HCT116 (cell line): ENCODE results near the gene ATP8A2. TPM values are rescaled to one million over a fixed set of nuclear protein-coding genes. Genes with fewer than 3 reads are reported as not detected.

Experiments
- ATAC-seq: fragments of 200-7000 bp; cut with Tn5 transposase; 2 replicates; pipeline ENCODE4 v1.9.1; 2020; ENCODE audit warnings: mild to moderate bottlenecking, moderate library complexity
- BruUV-seq: library from RNA; stranded (reverse); fragments of 400-500 nt; replicated peaks from 2 replicates; lab custom pipeline; 2021; lab: Mats Ljungman, UMichigan
- CTCF ChIA-PET: fragments of 300-600 bp; sonication (Branson Sonifier 250); formaldehyde crosslinking; loops from one replicate; lab custom pipeline; 2021; ENCODE audit warnings: antibody characterized with exemption; lab: Charles Lee
- POLR2A ChIA-PET: fragments of 300-600, 350-600 bp; sonication (Branson Sonifier 250); formaldehyde crosslinking; loops from one replicate; lab custom pipeline; 2021; ENCODE audit warnings: antibody characterized with exemption; lab: Charles Lee
- RAD21 ChIA-PET, 2 experiments: fragments of 300-600 bp; sonication (Branson Sonifier 250); formaldehyde crosslinking; loops; one replicate each; lab custom pipeline; 2023; ENCODE audit warnings: low total read pairs in 2 of 2; ENCODE audit not compliant: uncharacterized antibody in 2 of 2, unreplicated experiment in 2 of 2, low non-redundant PET in 1 of 2; lab: Charles Lee
- DNase-seq: peaks from one replicate; pipeline ENCODE4 v3.0.0-alpha.2; 2010; ENCODE audit warnings: low read depth, low spot score
- H2AFZ ChIP-seq: fragments of 200-600 bp; shearing (Covaris generic), sonication (generic); 2 replicates; pipeline ENCODE4 v1.6.1; 2017; ENCODE audit warnings: low read depth, mixed run types, mixed read lengths, antibody characterized with exemption, low read length; ENCODE audit not compliant: poor library complexity, severe bottlenecking
- H3K27ac ChIP-seq: 2 replicates; pipeline ENCODE4 v1.5.1; 2012; ENCODE audit warnings: low read depth, low read length
- H3K27me3 ChIP-seq: fragments of 200-600 bp; sonication (generic); 2 replicates; pipeline ENCODE4 v1.6.1; 2016; ENCODE audit warnings: mixed run types, low read length, mixed read lengths; ENCODE audit not compliant: insufficient read depth
- H3K36me3 ChIP-seq, 2 experiments: fragments of 200-500 bp in 1 of 2; fragments of 200-600 bp in 1 of 2; sonication (Bioruptor generic) in 1 of 2; sonication (generic) in 1 of 2; 2 replicates each; pipeline versions ENCODE4 v1.5.1 to v1.6.1; 2014 to 2016; ENCODE audit warnings: low read length in 2 of 2, inconsistent platforms in 1 of 2, mixed read lengths in 1 of 2, mixed run types in 1 of 2; ENCODE audit not compliant: insufficient read depth in 2 of 2, control insufficient read depth in 1 of 2
- H3K4me1 ChIP-seq, 2 experiments: fragments of 200-600 bp in 1 of 2; sonication (generic) in 1 of 2; 2 replicates each; pipeline versions ENCODE4 v1.5.1 to v1.6.1; 2012 to 2017; ENCODE audit warnings: low read length in 2 of 2, inconsistent platforms in 1 of 2, mild to moderate bottlenecking in 1 of 2, mixed read lengths in 1 of 2, mixed run types in 1 of 2, moderate library complexity in 1 of 2; ENCODE audit not compliant: insufficient read depth in 2 of 2, control insufficient read depth in 1 of 2
- H3K4me2 ChIP-seq: fragments of 200-600 bp; sonication (generic); 2 replicates; pipeline ENCODE4 v1.6.1; 2017; ENCODE audit warnings: mixed run types, low read length, mixed read lengths
- H3K4me3 ChIP-seq, 2 experiments: fragments of 200-600 bp in 1 of 2; sonication (generic) in 1 of 2; replicated peaks in 1 of 2; 2 replicates each; pipeline ENCODE4 v1.5.1; 2011 to 2016; ENCODE audit warnings: low read length in 2 of 2, control low read depth in 1 of 2, low read depth in 1 of 2, mild to moderate bottlenecking in 1 of 2, mixed read lengths in 1 of 2, mixed run types in 1 of 2
- H3K79me2 ChIP-seq: fragments of 200-600 bp; sonication (generic); 2 replicates; pipeline ENCODE4 v1.6.1; 2017; ENCODE audit warnings: mild to moderate bottlenecking, mixed run types, low read length, moderate library complexity, mixed read lengths; ENCODE audit not compliant: insufficient read depth
- H3K9ac ChIP-seq: fragments of 200-600 bp; sonication (generic); 2 replicates; pipeline ENCODE4 v1.6.1; 2016; ENCODE audit warnings: low read length, mixed read lengths
- H3K9me2 ChIP-seq: fragments of 200-600 bp; sonication (generic), shearing (Covaris generic); 2 replicates; pipeline ENCODE4 v1.6.1; 2017; ENCODE audit warnings: mixed run types, mild to moderate bottlenecking, moderate library complexity; ENCODE audit not compliant: insufficient read depth
- H3K9me3 ChIP-seq, 2 experiments: fragments of 200-500 bp in 1 of 2; fragments of 200-600 bp in 1 of 2; sonication (Bioruptor generic) in 1 of 2; sonication (generic) in 1 of 2; 2 replicates each; pipeline ENCODE4 v1.6.1; 2014 to 2017; ENCODE audit warnings: low read length in 2 of 2, mixed read lengths in 2 of 2, inconsistent platforms in 1 of 2, low read depth in 1 of 2, mild to moderate bottlenecking in 1 of 2, mixed run types in 1 of 2, moderate library complexity in 1 of 2; ENCODE audit not compliant: control insufficient read depth in 1 of 2, insufficient read depth in 1 of 2
- H4K20me1 ChIP-seq: fragments of 200-600 bp; sonication (generic), shearing (Covaris generic); 2 replicates; pipeline ENCODE4 v1.6.1; 2017; ENCODE audit warnings: mixed run types, mild to moderate bottlenecking, moderate library complexity; ENCODE audit not compliant: insufficient read depth
- CBX3 ChIP-seq: IDR thresholded peaks from 2 replicates; pipeline ENCODE4 v1.6.1; 2012; ENCODE audit warnings: low read depth
- CEBPB ChIP-seq: IDR thresholded peaks from 2 replicates; pipeline ENCODE4 v1.6.1; 2012; ENCODE audit warnings: low read depth
- ELF1 ChIP-seq: IDR thresholded peaks from 2 replicates; pipeline ENCODE4 v1.6.1; 2012; ENCODE audit warnings: low read depth, borderline replicate concordance
- EZH2 ChIP-seq: fragments of 200-600 bp; sonication (generic); IDR thresholded peaks from 2 replicates; pipeline ENCODE4 v1.6.1; 2017; ENCODE audit warnings: antibody characterized with exemption, mixed run types
- FOSL1 ChIP-seq: IDR thresholded peaks from 2 replicates; pipeline ENCODE4 v1.6.1; 2012; ENCODE audit warnings: low read depth
- JUND ChIP-seq: IDR thresholded peaks from 2 replicates; pipeline ENCODE4 v1.6.1; 2012
- POLR2AphosphoS5 ChIP-seq: IDR thresholded peaks from 2 replicates; pipeline ENCODE4 v1.6.1; 2011; ENCODE audit warnings: mild to moderate bottlenecking, low read depth, low read length, moderate library complexity
- RAD21 ChIP-seq: IDR thresholded peaks from 2 replicates; pipeline ENCODE4 v1.6.1; 2012; ENCODE audit warnings: low read depth, mild to moderate bottlenecking
- REST ChIP-seq: IDR thresholded peaks from 2 replicates; pipeline ENCODE4 v1.6.1; 2012; ENCODE audit warnings: low read depth
- SIN3A ChIP-seq: IDR thresholded peaks from 2 replicates; pipeline ENCODE4 v1.6.1; 2012; ENCODE audit warnings: low read depth
- TCF7L2 ChIP-seq: IDR thresholded peaks from 2 replicates; pipeline ENCODE4 v1.7.0; 2011; ENCODE audit warnings: borderline replicate concordance, inconsistent platforms; ENCODE audit not compliant: insufficient read depth, insufficient read length; ENCODE audit errors: extremely low read depth
- YY1 ChIP-seq: IDR thresholded peaks from 2 replicates; pipeline ENCODE4 v1.6.1; 2011; ENCODE audit warnings: low read length, low read depth, moderate library complexity, mild to moderate bottlenecking; ENCODE audit not compliant: insufficient replicate concordance; ENCODE audit errors: extremely low read depth
- ZBTB33 ChIP-seq: IDR thresholded peaks from 2 replicates; pipeline ENCODE4 v1.6.1; 2011; ENCODE audit warnings: mild to moderate bottlenecking, low read length, moderate library complexity; ENCODE audit not compliant: insufficient replicate concordance; ENCODE audit errors: extremely low read depth
- ZFX ChIP-seq: fragments of 450-650 bp; IDR thresholded peaks from 2 replicates; pipeline ENCODE4 v1.6.1; 2017
- intact Hi-C: fragments of 100-400 bp; cut with micrococcal nuclease; formaldehyde crosslinking; loops from 2 replicates; pipeline ENCODE4 v1.10.0; 2022
- total RNA-seq: library from RNA; stranded (reverse); gene quantifications from one replicate; pipeline ENCODE4 v1.2.1, GENCODE V29; 2021; ENCODE audit not compliant: unreplicated experiment

Gene ATP8A2
- total RNA-seq, 1 experiment from 2014 or later: not detected

- TF ChIP-seq EZH2 (no peak), CEBPB (no peak), RAD21 (no peak), POLR2AphosphoS5 (no peak), ZFX (no peak), FOSL1 (no peak), JUND (no peak)
- Histone ChIP-seq H3K9me3 (no peaks in the 10 kb centered on the region), H2AFZ (no peak overlapping the region), H3K27me3 (peaks cover 25% of the 10 kb centered on the region; the same call in 1 of the 2 replicates), H3K9ac (no peak overlapping the region), H3K27ac (no peak overlapping the region), H3K4me1 (peaks cover 0 to 10% of the 10 kb centered on the region in 2 experiments; a peak in 1 of 4 replicates), H3K4me3 (no peak overlapping the region), H3K36me3 (no peaks in the 10 kb centered on the region), H4K20me1 (no peaks in the 10 kb centered on the region), H3K79me2 (no peaks in the 10 kb centered on the region), H3K4me2 (no peak overlapping the region), H3K9me2 (no peaks in the 10 kb centered on the region)
- no TSS peak for BruUV-seq
- intact Hi-C loops: no loop called here
- RAD21 ChIA-PET: no interaction called here
- POLR2A ChIA-PET: no interaction called here
- CTCF ChIA-PET: no interaction called here
- DNase-seq (no peak), ATAC-seq (no peak)
Observed at GRCh38 chr13:25463496-25463895, 91.7 kb downstream of the ATP8A2 start.

GRCh38 chr13:25466880-25467279, 95.1 kb downstream of the ATP8A2 start:
- H2AFZ ChIP-seq: no peak overlapping the region
- H4K20me1 ChIP-seq: no peaks in the 10 kb centered on the region
- DNase-seq: no peak
- H3K36me3 ChIP-seq: no peaks in the 10 kb centered on the region
- no peaks in the 10 kb centered on the region for H3K9me3 ChIP-seq
- H3K9ac ChIP-seq: no peak overlapping the region
- no peak for ATAC-seq
- CTCF ChIA-PET: no interaction called here
- no peaks in the 10 kb centered on the region for H3K79me2 ChIP-seq
- intact Hi-C loops: no loop called here
- no peak overlapping the region for H3K4me2 ChIP-seq
- RAD21 ChIA-PET: no interaction called here
- BruUV-seq: no TSS peak
- no peak overlapping the region for H3K4me3 ChIP-seq
- H3K4me1 ChIP-seq: peaks cover 0 to 10% of the 10 kb centered on the region in 2 experiments; a peak in 1 of 4 replicates
- POLR2A ChIA-PET: no interaction called here
- no peaks in the 10 kb centered on the region for H3K9me2 ChIP-seq
- no peak overlapping the region for H3K27ac ChIP-seq
- H3K27me3 ChIP-seq: peaks cover 17% of the 10 kb centered on the region; the same call in 1 of the 2 replicates
- TF ChIP-seq REST: no peak
- no peak for TF ChIP-seq YY1
- TF ChIP-seq ZFX: no peak
- TF ChIP-seq CBX3: no peak
- no peak for TF ChIP-seq TCF7L2
- no peak for TF ChIP-seq EZH2
- no peak for TF ChIP-seq FOSL1
- TF ChIP-seq SIN3A: no peak
- no peak for TF ChIP-seq CEBPB
- TF ChIP-seq ELF1: no peak
- TF ChIP-seq ZBTB33: no peak
- no peak for TF ChIP-seq POLR2AphosphoS5
- TF ChIP-seq JUND: no peak
